ENCODE measurements around the gene PFDN2. TPM values are rescaled to one million over a fixed set of nuclear protein-coding genes. Genes with fewer than 3 reads are reported as not detected.

Gene PFDN2
- polyA plus RNA-seq, 1 experiment = 101 TPM

GRCh38 chr1:161084597-161084988 lies 33.2 kb downstream of the PFDN2 start:
- no peak for TF ChIP-seq CTCF (IDR thresholded peaks at IDR 0.05; ENCODE audit: low read depth, low read length)
- Histone ChIP-seq H3K4me3 (ENCODE audit: low read depth, low read length) (no peak overlapping the region), H3K27ac (ENCODE audit: low read depth, low read length) (no peak overlapping the region), H3K27me3 (ENCODE audit: control insufficient read depth, insufficient read depth, low read length) (no peaks in the 10 kb centered on the region), H3K9me3 (ENCODE audit: control insufficient read depth, insufficient read depth, low read length) (no peaks in the 10 kb centered on the region; the same call in 1 of the 2 replicates)
- POLR2A ChIA-PET = interaction anchor here (0.6 to 1.7 kb wide), 3 partner anchors 39 to 824 kb away, joined by 3 to 7 read pairs (median 5); partner anchors contain the start of gene USF1
- no peak for DNase-seq (ENCODE audit: low read depth, low spot score)
- CTCF ChIA-PET = interaction anchor here (1.4 to 3.6 kb wide), 4 partner anchors 13 to 95 kb away, joined by 3 to 16 read pairs (median 12); partner anchors contain the start of gene KLHDC9

- Histone ChIP-seq H3K27ac (ENCODE audit: low read depth, low read length) (peak overlapping the region; percentile 70), H3K9me3 (ENCODE audit: control insufficient read depth, insufficient read depth, low read length) (no peaks in the 10 kb centered on the region; the same call in 1 of the 2 replicates), H3K27me3 (ENCODE audit: control insufficient read depth, insufficient read depth, low read length) (no peaks in the 10 kb centered on the region), H3K4me3 (ENCODE audit: low read depth, low read length) (no peak overlapping the region)
- CTCF ChIA-PET = interaction anchor here (0.6 to 3.6 kb wide), 5 partner anchors 14 to 94 kb away, joined by 3 to 16 read pairs (median 12); partner anchors contain the start of gene KLHDC9
- no peak for TF ChIP-seq CTCF (IDR thresholded peaks at IDR 0.05; ENCODE audit: low read depth, low read length)
- no peak for DNase-seq (ENCODE audit: low read depth, low spot score)
- POLR2A ChIA-PET = interaction anchor here (0.6 to 1.7 kb wide), 3 partner anchors 38 to 93 kb away, joined by 5 to 7 read pairs (median 5); partner anchors contain the start of gene USF1
Observed at GRCh38 chr1:161083748-161084596, 33.9 kb downstream of the PFDN2 start.

- H3K9me3 ChIP-seq (ENCODE audit: control insufficient read depth, insufficient read depth, low read length) = no peaks in the 10 kb centered on the region; the same call in 1 of the 2 replicates
- POLR2A ChIA-PET = interaction anchor here (1.5 kb wide), 1 partner anchor 38 kb away, joined by 5 read pairs; the partner anchor contains the start of gene USF1
- TF ChIP-seq CTCF (IDR thresholded peaks at IDR 0.05; ENCODE audit: low read depth, low read length) = no peak
Observed at GRCh38 chr1:161082996-161083747, 34.7 kb downstream of the PFDN2 start.

GRCh38 chr1:161082483-161082882 lies 35.4 kb downstream of the PFDN2 start:
- CTCF ChIA-PET = no interaction called here
- H3K4me3 ChIP-seq (ENCODE audit: low read depth, low read length) = no peak overlapping the region
- no peak for TF ChIP-seq CTCF (IDR thresholded peaks at IDR 0.05; ENCODE audit: low read depth, low read length)
- H3K27ac ChIP-seq (ENCODE audit: low read depth, low read length) = no peak overlapping the region
- DNase-seq (ENCODE audit: low read depth, low spot score) = no peak
- H3K27me3 ChIP-seq (ENCODE audit: control insufficient read depth, insufficient read depth, low read length) = no peaks in the 10 kb centered on the region
- no peaks in the 10 kb centered on the region; the same call in 1 of the 2 replicates for H3K9me3 ChIP-seq (ENCODE audit: control insufficient read depth, insufficient read depth, low read length)
- POLR2A ChIA-PET = interaction anchor here (1.5 kb wide), 1 partner anchor 37 kb away, joined by 5 read pairs; the partner anchor contains the start of gene USF1

More at GRCh38 chr1:161082996-161083747, 34.7 kb downstream of the PFDN2 start:
- CTCF ChIA-PET = interaction anchor here (0.6 to 3.6 kb wide), 3 partner anchors 38 to 93 kb away, joined by 3 to 13 read pairs (median 12); no protein-coding TSS in a partner anchor
- no peaks in the 10 kb centered on the region for H3K27me3 ChIP-seq (ENCODE audit: control insufficient read depth, insufficient read depth, low read length)
- peak overlapping the region; percentile 70 for H3K27ac ChIP-seq (ENCODE audit: low read depth, low read length)
- DNase-seq (ENCODE audit: low read depth, low spot score) = peak; percentile 51
- no peak overlapping the region for H3K4me3 ChIP-seq (ENCODE audit: low read depth, low read length)

Data from AG04450 (cell line).